Neural progenitor cell (in vitro differentiated cells): ENCODE results near the gene VAT1L.

Experiments used
- EZH2 ChIP-seq: fragments of 200-600 bp; sonication (generic); IDR thresholded peaks from 2 replicates; pipeline ENCODE4 v1.6.1; 2017; ENCODE audit warnings: antibody characterized with exemption, mild to moderate bottlenecking, moderate library complexity
- EZH2phosphoT487 ChIP-seq: fragments of 200-600 bp; sonication (generic); IDR thresholded peaks from 2 replicates; pipeline ENCODE4 v1.6.1; 2017; ENCODE audit warnings: antibody characterized with exemption
- TF ChIP-seq, protein P1 (sequence below): fragments of 200-600 bp; sonication (generic); IDR thresholded peaks from 2 replicates; pipeline ENCODE4 v1.5.1; 2017; ENCODE audit warnings: antibody characterized with exemption, mild to moderate bottlenecking

DNA sequence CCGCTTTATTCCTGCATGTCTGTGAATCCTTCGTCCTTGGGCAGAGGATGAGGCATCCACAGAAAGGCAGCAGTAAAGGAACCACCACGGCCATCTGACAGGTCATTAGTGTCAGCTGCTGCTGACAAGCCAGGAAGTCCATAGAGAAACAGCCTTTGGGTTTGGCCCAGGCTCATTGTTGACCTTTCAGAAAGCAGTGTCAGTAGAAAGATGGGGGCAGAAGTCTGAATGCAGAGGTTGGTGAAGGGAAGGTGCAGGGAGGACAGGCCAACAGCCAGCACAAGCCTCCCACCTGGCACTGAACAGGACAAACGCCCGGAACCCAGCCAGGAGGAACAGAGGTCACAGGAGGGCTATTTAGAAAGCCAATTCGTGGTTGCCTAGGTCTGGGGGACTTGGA is 105.8 kb downstream of the VAT1L start:
- TF ChIP-seq EZH2 (no peak), EZH2phosphoT487 (no peak)
- TF ChIP-seq, protein P1, sequence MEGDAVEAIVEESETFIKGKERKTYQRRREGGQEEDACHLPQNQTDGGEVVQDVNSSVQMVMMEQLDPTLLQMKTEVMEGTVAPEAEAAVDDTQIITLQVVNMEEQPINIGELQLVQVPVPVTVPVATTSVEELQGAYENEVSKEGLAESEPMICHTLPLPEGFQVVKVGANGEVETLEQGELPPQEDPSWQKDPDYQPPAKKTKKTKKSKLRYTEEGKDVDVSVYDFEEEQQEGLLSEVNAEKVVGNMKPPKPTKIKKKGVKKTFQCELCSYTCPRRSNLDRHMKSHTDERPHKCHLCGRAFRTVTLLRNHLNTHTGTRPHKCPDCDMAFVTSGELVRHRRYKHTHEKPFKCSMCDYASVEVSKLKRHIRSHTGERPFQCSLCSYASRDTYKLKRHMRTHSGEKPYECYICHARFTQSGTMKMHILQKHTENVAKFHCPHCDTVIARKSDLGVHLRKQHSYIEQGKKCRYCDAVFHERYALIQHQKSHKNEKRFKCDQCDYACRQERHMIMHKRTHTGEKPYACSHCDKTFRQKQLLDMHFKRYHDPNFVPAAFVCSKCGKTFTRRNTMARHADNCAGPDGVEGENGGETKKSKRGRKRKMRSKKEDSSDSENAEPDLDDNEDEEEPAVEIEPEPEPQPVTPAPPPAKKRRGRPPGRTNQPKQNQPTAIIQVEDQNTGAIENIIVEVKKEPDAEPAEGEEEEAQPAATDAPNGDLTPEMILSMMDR, result no peak
